Measurements from ENCODE around the gene POT1.

Gene POT1

DNA sequence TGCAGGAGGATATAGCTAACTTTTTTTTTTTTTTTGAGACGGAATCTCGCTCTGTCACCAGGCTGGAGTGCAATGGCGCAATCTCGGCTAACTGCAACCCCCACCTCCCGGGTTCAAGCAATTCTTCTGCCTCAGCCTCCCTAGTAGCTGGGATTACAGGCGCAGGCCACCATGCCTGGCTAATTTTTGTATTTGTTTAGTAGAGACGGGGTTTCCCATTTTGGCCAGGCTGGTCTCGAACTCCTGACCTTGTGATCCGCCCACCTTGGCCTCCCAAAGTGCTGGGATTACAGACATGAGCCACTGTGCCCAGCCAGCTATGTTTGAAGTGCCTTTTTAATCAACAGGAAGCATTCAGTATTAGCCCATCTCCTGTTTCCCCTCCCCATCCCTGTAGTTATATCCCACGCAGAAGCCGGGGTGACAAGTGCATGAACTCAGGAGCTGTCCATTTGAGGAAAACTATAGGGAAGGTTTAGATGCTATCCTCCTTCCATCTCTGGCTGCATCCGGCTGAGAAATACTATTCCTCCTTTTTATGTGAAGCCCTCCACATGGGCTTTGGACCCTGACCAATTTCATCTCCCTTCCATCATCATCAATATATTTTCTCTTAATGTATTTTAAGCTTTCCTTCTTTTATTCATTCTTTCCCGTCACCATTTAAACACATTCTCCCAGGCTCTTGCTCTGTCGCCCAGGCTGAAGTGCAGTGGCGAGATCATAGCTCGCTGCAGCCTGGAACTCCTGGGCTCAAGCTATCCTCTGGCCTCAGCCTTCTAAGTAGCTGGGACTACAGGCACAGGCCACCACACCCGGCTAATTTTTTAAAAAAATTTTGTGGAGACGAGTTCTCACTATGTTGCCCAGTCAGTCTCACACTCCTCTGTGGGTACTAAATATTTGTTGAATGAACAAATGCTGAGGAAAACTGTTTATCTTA, 1.3 kb upstream of the POT1 start:
- TF ChIP-seq, protein P1, sequence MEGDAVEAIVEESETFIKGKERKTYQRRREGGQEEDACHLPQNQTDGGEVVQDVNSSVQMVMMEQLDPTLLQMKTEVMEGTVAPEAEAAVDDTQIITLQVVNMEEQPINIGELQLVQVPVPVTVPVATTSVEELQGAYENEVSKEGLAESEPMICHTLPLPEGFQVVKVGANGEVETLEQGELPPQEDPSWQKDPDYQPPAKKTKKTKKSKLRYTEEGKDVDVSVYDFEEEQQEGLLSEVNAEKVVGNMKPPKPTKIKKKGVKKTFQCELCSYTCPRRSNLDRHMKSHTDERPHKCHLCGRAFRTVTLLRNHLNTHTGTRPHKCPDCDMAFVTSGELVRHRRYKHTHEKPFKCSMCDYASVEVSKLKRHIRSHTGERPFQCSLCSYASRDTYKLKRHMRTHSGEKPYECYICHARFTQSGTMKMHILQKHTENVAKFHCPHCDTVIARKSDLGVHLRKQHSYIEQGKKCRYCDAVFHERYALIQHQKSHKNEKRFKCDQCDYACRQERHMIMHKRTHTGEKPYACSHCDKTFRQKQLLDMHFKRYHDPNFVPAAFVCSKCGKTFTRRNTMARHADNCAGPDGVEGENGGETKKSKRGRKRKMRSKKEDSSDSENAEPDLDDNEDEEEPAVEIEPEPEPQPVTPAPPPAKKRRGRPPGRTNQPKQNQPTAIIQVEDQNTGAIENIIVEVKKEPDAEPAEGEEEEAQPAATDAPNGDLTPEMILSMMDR (IDR thresholded peaks at IDR 0.05; ENCODE audit: low read length, missing control alignments) = no peak
- H3K4me3 ChIP-seq (replicated peaks; ENCODE audit: low read depth, low read length) = no peak overlapping the region
- DNase-seq (ENCODE audit: low read depth) = no peak

DNA sequence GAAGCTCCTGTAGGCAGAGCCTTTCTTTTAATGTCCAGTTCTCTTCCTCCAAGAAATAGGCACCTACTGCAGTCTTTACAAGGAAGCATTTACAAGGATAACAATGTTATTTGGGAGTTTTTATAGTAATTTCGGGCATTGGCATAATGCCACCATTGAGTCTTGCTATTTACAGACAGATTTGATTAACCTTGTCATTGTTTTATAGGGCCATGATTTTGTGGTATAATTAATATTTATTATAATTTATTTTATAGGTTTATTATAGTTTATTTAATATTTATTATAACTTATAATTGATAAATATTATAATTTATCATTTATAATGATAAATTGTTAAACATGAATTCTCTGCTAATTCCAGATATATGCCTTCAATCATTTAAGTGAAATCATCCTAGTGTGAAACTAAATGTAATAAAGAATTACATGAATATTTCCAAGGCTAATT, 573 bp upstream of the POT1 start:
- DNase-seq (ENCODE audit: low read depth) = no peak
- TF ChIP-seq, protein P1 (IDR thresholded peaks at IDR 0.05; ENCODE audit: low read length, missing control alignments) = no peak
- H3K4me3 ChIP-seq (replicated peaks; ENCODE audit: low read depth, low read length) = peak overlapping the region; percentile 71

DNA sequence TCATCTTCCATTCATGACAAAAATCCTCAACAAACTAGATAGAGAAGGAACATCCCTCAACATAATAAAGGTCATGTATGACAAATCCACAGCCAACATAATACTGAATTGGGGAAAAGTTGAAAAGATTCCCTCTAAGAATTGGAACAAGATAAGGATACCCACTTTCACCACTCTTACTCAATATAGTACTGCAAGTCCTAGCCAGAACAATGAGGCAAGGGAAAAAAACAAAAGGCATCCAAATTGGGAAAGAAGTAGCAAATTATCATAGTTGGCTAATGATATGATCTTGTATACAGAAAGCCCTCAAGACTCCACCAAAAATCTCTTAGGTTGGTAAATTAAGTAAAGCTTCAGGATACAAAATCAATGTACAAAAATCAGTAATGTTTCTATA, 4.7 kb downstream of the POT1 start:
- peak; percentile 75 for DNase-seq (ENCODE audit: low read depth)
- TF ChIP-seq, protein P1 (IDR thresholded peaks at IDR 0.05; ENCODE audit: low read length, missing control alignments) = no peak
- no peak overlapping the region for H3K4me3 ChIP-seq (replicated peaks; ENCODE audit: low read depth, low read length)

DNA sequence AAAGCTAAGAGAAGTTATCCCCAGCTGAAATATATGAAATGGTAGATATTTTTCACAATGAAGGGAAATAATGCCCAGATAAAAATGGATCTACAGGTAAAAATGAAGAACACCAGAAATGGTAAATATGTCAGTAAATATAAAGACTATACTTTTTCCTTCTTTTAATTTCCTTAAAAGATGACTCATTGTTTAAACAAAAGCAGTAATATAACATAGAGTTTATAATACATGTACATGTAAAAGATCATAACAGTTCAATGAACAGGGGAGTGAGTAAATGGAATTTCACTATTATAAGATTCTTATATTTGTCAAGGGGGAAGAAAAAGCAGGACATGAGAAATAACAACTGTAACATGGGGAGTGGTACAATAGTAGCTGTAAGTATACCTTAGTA, 7.4 kb downstream of the POT1 start:
- no peak overlapping the region for H3K4me3 ChIP-seq (replicated peaks; ENCODE audit: low read depth, low read length)
- TF ChIP-seq, protein P1 (IDR thresholded peaks at IDR 0.05; ENCODE audit: low read length, missing control alignments) = no peak
- DNase-seq (ENCODE audit: low read depth) = no peak

DNA sequence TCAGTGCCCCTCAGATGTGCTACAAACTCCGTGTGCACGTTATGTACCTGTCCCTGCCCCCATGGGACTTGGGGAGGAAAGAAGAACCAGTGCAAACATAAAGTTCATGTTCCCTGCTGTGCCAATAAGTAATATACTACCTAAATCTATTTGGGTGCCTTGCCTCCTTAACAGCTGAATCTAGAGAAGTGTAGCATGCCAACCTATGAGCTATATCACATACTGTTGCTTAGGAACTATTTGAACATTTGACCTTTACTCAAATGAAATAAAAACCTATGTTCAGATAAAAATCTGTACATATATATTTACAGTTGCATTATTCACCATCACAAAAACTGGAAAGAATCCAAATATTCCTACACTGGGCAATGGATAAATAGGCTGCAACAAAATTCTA, 9.8 kb downstream of the POT1 start:
- no peak overlapping the region for H3K4me3 ChIP-seq (replicated peaks; ENCODE audit: low read depth, low read length)
- no peak for DNase-seq (ENCODE audit: low read depth)
- TF ChIP-seq, protein P1 (IDR thresholded peaks at IDR 0.05; ENCODE audit: low read length, missing control alignments) = no peak

DNA sequence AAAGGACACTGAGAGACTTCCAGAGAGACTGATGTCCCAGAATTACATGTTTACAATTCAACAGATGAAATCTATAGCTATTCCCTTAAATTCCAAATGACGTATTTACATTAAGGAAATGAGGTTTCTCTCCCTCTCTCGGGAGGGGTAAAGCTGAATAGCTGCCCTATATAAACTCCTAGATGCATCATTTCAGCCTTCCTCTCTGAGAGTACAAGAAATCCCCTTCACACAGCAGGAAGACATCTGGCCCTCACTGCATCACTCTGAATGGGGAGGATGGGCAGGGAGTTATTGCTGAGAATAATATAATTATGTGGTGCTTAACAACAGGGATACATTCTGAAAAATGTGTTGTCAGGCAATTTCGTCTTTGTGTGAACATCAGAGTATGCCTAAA, 11.0 kb downstream of the POT1 start:
- TF ChIP-seq, protein P1 (IDR thresholded peaks at IDR 0.05; ENCODE audit: low read length, missing control alignments) = no peak
- no peak for DNase-seq (ENCODE audit: low read depth)
- no peak overlapping the region for H3K4me3 ChIP-seq (replicated peaks; ENCODE audit: low read depth, low read length)
